Measurements from ENCODE around the gene CHAC1.

The CHAC1 gene

DNA sequence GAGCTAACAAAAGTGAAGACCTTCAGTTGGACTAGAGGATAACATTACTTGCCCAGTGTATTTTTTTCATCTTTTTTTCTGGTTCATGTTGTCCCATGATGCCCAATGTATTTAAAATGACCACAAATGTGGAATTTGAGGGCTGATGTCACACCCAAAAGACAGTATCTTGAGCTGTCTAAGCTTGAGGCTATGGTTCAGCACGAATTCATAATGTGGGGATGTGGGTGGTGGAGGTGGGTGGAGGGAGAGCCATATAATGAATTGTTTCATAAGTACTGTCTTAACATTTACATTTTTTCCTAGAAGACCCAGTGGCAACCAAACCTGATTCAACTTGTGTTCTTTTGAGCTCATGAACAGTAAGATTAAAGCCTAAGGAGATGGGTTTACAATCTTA is 37.5 kb downstream of the CHAC1 start:
- DNase-seq, result no peak

DNA sequence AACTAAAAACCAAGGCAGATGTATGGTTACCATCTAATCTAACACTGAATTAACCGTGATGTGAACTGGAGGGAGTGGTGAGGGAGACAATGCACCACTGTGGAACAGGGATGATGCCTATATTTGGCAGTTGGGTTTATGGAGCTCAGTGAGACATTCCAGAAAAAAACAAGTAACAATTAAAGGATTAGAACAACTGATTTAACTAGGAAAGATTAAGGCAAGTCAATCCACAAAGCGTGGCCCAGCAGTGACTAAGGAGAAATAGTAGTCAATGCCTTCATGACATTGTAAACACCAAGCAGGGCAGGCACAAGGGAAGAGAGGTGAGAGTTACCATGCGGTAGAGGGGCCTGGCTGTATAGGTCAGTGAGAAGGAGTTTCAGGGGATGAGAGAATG is 38.1 kb downstream of the CHAC1 start:
- DNase-seq, result no peak

DNA sequence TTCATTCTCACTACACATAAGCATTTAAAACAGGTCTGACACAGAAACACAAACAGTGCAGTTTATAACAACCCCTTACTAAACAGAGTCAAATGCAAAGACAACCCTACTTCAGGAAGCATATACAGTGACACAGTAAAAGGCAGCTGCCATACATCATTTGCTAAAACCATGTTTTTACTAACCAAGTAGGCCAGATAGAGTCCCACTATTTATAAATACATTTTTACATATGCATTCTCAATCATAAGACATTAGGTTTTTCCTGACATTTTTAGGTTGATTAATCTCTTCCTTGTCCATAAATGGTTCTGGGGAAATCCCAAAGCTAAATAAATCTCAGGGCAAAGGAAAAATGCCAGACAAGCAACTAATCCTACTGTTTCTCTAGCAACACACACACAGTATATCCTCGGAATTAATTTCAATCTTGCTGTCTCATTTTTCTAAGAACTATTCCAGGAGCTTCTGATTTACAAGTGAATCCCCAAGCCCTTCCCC is 39.0 kb downstream of the CHAC1 start:
- no peak for DNase-seq

DNA sequence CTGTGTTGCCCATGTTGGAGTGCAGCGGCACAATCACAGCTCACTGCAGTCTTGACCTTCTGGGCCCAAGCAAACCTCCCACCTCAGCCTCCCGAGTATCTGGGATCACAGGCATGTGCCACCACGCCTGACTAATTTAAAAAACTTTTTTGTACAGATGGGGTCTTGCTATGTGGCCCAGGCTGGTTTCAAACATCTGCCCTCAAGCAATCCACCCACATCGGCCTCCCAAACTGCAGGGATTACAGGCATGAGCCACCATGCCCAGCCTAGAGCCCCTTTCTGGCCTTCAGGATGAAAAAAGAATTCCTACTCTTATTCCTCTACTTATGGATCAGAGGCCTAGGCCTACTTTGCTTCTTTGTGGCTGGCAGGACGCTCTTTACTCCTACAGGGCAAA is 39.6 kb downstream of the CHAC1 start:
- no peak for DNase-seq

DNA sequence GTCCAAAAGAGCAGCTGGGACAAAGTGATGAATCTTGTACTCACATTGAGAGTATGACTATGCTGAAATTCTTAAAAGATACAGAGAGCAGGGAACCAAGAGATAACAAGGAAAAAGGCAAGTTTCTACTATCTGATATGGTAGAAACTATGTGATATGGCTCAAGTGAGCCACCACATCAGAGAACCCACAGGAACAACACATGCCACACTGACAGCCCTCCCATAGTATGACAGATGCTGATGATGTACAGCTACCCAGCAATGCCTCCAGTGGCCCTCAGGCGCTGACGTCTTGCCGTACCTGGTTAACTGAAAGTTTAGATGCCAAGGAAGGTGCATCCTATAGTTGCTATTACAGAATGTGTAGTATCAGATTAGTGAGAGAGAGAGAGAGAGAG is 42.4 kb downstream of the CHAC1 start:
- DNase-seq, result no peak

DNA sequence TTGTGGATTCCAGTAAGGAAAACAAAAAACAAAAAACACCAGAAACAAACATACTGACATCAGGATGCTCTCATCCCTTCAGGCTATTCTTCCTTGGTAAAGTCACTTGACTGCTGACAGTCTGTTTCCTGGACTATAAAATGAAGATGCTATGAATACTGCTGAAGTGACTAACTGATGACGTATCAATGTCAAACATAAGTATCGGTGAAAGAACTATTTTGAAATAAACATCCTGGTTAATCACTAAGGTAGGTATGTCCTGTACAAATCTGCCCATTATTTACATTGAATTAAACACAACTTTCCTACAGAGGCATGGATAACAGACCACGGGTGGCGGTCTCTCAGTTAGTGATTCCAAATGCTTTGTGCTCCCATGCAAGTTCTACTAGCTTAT is 45.9 kb downstream of the CHAC1 start:
- DNase-seq, result no peak

- no peak for DNase-seq
These were observed 48.4 kb downstream of the CHAC1 start for GRCh38 chr15:41001524-41002214.

GRCh38 chr15:41004490-41004889 is 51.2 kb downstream of the CHAC1 start:
- DNase-seq, result no peak
